SU-DHL-6 (cell line): ENCODE results near the gene ATOH8.

Experiments
- H2AFZ ChIP-seq: fragments of 200-600 bp; sonication (generic); 2 replicates; pipeline ENCODE4 v1.6.1; 2014; ENCODE audit warnings: low read depth, mild to moderate bottlenecking, moderate library complexity, mixed read lengths, antibody characterized with exemption, low read length; ENCODE audit not compliant: severe bottlenecking
- H3F3A ChIP-seq: fragments of 200-600 bp; shearing (Covaris generic); 2 replicates; pipeline ENCODE4 v1.6.0; 2016; ENCODE audit warnings: antibody characterized with exemption, mild to moderate bottlenecking; ENCODE audit not compliant: insufficient read depth
- H3K27ac ChIP-seq: fragments of 200-600 bp; sonication (generic); 2 replicates; pipeline ENCODE4 v1.5.1; 2016; ENCODE audit warnings: low read depth, mild to moderate bottlenecking, low read length, moderate library complexity, mixed read lengths
- H3K27me3 ChIP-seq: fragments of 200-600 bp; sonication (generic), shearing (Covaris generic); 2 replicates; pipeline ENCODE4 v1.6.0; 2014; ENCODE audit warnings: mild to moderate bottlenecking, low read length
- H3K36me3 ChIP-seq: fragments of 200-600 bp; sonication (generic); 2 replicates; pipeline ENCODE4 v1.6.1; 2014; ENCODE audit warnings: mild to moderate bottlenecking, low read length, mixed read lengths
- H3K4me2 ChIP-seq: fragments of 300-600, 200-600 bp; shearing (Covaris generic), sonication (generic); 2 replicates; pipeline ENCODE4 v1.6.0; 2014; ENCODE audit warnings: low read length, low read depth, mild to moderate bottlenecking; ENCODE audit not compliant: poor library complexity, severe bottlenecking
- H3K4me3 ChIP-seq: fragments of 200-600 bp; sonication (generic); 2 replicates; pipeline ENCODE4 v1.5.1; 2014; ENCODE audit warnings: antibody characterized with exemption, low read length, mild to moderate bottlenecking, mixed read lengths; ENCODE audit not compliant: insufficient read depth, poor library complexity, severe bottlenecking
- H3K79me2 ChIP-seq: fragments of 200-600 bp; sonication (generic); 2 replicates; pipeline ENCODE4 v1.6.1; 2014; ENCODE audit warnings: mild to moderate bottlenecking, low read length, moderate library complexity; ENCODE audit not compliant: insufficient read depth
- H3K9ac ChIP-seq: fragments of 200-600 bp; sonication (generic); 2 replicates; pipeline ENCODE4 v1.7.0; 2014; ENCODE audit warnings: mild to moderate bottlenecking, low read length
- H3K9me2 ChIP-seq: fragments of 200-600 bp; sonication (generic); replicated peaks from 2 replicates; pipeline ENCODE4 v1.6.1; 2014; ENCODE audit warnings: low read length; ENCODE audit not compliant: insufficient read depth
- H3K9me3 ChIP-seq: fragments of 200-600 bp; sonication (generic); 2 replicates; pipeline ENCODE4 v1.6.1; 2014; ENCODE audit warnings: low read length, mixed read lengths; ENCODE audit not compliant: insufficient read depth
- H4K20me1 ChIP-seq: fragments of 200-600 bp; sonication (generic); 2 replicates; pipeline ENCODE4 v1.6.1; 2014; ENCODE audit warnings: low read depth, mild to moderate bottlenecking, antibody characterized with exemption, low read length, moderate library complexity, mixed read lengths
- CTCF ChIP-seq: fragments of 200-600 bp; sonication (generic); IDR thresholded peaks from one replicate; pipeline ENCODE4 v1.5.1; 2017; ENCODE audit warnings: antibody characterized with exemption, mild to moderate bottlenecking, low read length, moderate library complexity; ENCODE audit not compliant: insufficient read depth, poor library complexity, severe bottlenecking
- EZH2phosphoT487 ChIP-seq: fragments of 200-600 bp; sonication (generic), shearing (Covaris generic); conservative IDR thresholded peaks from 2 replicates; pipeline ENCODE4 v1.6.1; 2018; ENCODE audit warnings: mild to moderate bottlenecking, antibody characterized with exemption, low read length, moderate library complexity, mixed read lengths

Gene ATOH8

GRCh38 chr2:85728342-85728741 is 25.4 kb upstream of the ATOH8 start:
- no peak overlapping the region for H2AFZ ChIP-seq
- no peak overlapping the region for H3K27ac ChIP-seq
- no peak overlapping the region for H3K4me3 ChIP-seq
- H3K27me3 ChIP-seq = no peaks in the 10 kb centered on the region
- no peaks in the 10 kb centered on the region for H3K9me2 ChIP-seq
- H3K36me3 ChIP-seq = no peaks in the 10 kb centered on the region
- H3F3A ChIP-seq = no peaks in the 10 kb centered on the region
- no peaks in the 10 kb centered on the region for H4K20me1 ChIP-seq
- H3K79me2 ChIP-seq = no peaks in the 10 kb centered on the region
- TF ChIP-seq CTCF = no peak
- no peak for TF ChIP-seq EZH2phosphoT487
- no peak overlapping the region for H3K4me2 ChIP-seq
- no peak overlapping the region for H3K9ac ChIP-seq
- no peaks in the 10 kb centered on the region for H3K9me3 ChIP-seq

- no peak overlapping the region for H3K4me2 ChIP-seq
- H3K9ac ChIP-seq = no peak overlapping the region
- H3K79me2 ChIP-seq = no peaks in the 10 kb centered on the region
- H3K4me3 ChIP-seq = no peak overlapping the region
- TF ChIP-seq CTCF = peak; percentile 80
- TF ChIP-seq EZH2phosphoT487 = no peak
- no peak overlapping the region for H3K27ac ChIP-seq
- no peak overlapping the region for H2AFZ ChIP-seq
- no peaks in the 10 kb centered on the region for H3K36me3 ChIP-seq
- H3F3A ChIP-seq = no peaks in the 10 kb centered on the region
- H4K20me1 ChIP-seq = no peaks in the 10 kb centered on the region
- no peaks in the 10 kb centered on the region for H3K9me2 ChIP-seq
- no peaks in the 10 kb centered on the region for H3K27me3 ChIP-seq
- no peaks in the 10 kb centered on the region for H3K9me3 ChIP-seq
These were observed 24.6 kb upstream of the ATOH8 start for GRCh38 chr2:85728883-85729824.

GRCh38 chr2:85729825-85730510 is 23.8 kb upstream of the ATOH8 start:
- Histone ChIP-seq H3K79me2 (no peaks in the 10 kb centered on the region), H3K4me2 (no peak overlapping the region), H4K20me1 (no peaks in the 10 kb centered on the region), H3K4me3 (no peak overlapping the region), H3K9me3 (no peaks in the 10 kb centered on the region), H3F3A (no peaks in the 10 kb centered on the region), H3K9me2 (no peaks in the 10 kb centered on the region), H3K27ac (no peak overlapping the region), H3K36me3 (no peaks in the 10 kb centered on the region), H3K27me3 (no peaks in the 10 kb centered on the region), H3K9ac (no peak overlapping the region), H2AFZ (no peak overlapping the region)
- TF ChIP-seq CTCF = no peak
- TF ChIP-seq EZH2phosphoT487 = no peak
